ENCODE results near the gene PRKN. TPM values are rescaled to one million over a fixed set of nuclear protein-coding genes. Genes with fewer than 3 reads are reported as not detected.
"Not testable (repeated sequence)": the region's sequence is repeated elsewhere in the genome, so short reads cannot be mapped to it uniquely, and the experiment has no call there.

Gene PRKN
- total RNA-seq, 2 donors from 2014 or later = 7.6 to 7.9 TPM

DNA sequence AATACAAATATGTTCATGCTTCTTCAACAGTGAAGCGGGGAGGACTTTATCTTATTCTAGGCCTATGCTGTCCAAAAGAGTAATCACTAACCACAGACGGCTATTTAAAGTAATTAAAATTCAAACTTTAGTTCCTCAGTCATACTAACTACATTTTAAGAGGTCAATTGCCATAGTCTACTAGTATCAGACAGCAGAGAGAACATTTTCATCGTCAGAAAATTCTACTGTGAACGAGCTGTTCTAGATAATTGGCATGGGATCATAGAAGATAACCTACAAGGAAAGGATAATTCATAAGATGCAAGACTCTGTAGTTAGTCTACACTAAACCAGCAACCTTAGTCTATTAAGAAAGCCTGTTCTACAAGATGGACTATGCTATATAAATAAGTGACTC, 44.4 kb downstream of the PRKN start:
- intact Hi-C loops (cut with DNase I) = no loop called here
- no peak for DNase-seq (ENCODE audit: low spot score)

DNA sequence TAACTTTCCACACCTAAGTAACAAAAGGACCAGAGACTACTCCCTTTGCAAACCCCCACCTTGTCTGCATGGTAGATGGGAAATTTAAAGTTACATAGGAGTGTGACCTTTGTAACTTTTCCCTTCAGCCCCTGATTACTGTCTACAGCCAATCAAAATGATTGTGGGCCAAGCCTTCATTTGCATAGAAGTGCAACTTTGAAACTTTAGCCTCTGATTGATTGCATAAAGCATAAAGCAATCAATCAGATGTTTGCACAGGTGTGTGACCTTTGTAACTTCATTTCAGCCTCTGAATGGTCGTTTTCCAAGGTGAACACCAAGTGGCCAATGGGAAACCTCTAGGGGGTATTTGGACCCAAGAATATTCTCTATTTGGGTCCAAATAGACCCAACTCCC, 46.1 kb downstream of the PRKN start:
- intact Hi-C loops (cut with DNase I) = no loop called here
- DNase-seq (ENCODE audit: low spot score) = no peak

DNA sequence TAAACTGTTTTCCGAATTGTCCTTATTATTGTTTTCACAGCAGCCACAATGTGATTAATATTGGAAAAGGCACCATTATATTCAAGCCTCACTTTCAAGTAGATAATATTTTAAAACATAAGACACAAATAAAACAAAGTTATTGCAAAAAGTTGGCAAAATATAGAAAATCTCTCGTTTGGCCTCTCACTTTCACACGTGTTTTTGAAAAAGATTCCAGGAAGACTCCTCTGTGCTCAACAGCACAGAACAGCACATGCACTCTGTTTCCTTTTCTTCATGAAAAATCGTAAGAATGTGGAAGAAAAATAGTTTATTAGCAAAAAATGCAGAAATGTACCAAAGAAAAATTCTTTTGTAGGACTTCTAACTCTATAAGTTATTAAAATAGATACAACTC, 46.7 kb downstream of the PRKN start:
- no peak for DNase-seq (ENCODE audit: low spot score)
- intact Hi-C loops (cut with DNase I) = no loop called here

DNA sequence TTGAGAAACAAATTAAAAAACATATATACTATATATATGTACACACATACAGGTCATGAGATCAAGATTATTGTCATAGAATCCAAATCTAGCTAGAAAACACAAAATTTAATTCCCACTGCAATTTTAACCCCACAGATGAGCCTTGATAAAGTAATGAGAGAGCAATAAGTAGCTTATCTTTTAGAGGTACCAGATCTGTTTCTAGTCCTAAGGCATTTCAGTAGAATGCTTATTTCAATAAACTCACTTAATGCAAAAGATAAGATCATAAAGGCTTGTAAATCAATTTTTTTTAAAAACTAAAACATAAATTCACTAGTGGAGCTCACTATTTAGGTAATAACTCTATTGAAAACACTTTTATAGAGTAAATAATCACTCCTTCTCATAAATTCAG, 47.2 kb downstream of the PRKN start:
- no peak for DNase-seq (ENCODE audit: low spot score)
- intact Hi-C loops (cut with DNase I) = no loop called here

DNA sequence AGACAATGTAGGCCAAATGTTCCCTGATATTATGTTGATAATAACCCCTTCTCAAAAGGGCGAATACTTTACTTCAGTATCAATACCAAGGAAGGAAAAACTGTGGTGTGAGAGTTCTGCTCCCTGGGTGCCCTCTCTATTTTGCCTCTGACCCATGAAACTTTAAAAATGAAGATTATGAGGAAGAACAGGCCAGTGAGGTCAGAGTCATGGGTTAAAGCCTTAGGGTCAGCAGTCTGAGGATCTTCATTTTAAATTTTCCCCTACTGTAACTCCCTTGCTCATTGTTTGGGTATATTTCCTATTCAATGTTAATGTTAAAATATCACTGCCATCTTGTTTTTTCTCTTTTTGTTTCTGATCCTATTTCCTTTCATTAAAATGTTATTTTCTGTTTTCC, 47.9 kb downstream of the PRKN start:
- intact Hi-C loops (cut with DNase I) = no loop called here
- no peak for DNase-seq (ENCODE audit: low spot score)

DNA sequence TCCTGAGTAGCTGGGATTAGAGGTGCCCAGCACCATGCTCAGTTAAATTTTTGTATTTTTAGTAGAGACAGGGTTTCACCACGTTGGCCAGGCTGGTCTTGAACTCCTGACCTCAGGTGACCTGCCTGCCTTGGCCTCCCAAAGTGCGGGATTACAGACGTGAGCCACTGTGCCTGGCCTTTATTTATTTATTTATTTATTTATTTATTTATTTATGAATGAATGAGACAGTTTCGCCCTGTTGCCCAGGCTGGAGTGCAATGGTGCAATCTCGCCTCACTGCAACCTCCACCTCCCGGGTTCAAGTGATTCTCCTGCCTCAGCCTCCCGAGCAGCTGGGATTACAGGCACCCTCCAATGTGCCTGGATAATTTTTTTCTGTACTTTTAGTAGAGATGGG, 48.7 kb downstream of the PRKN start:
- DNase-seq (ENCODE audit: low spot score); intact Hi-C loops (cut with DNase I): not testable (repeated sequence)

DNA sequence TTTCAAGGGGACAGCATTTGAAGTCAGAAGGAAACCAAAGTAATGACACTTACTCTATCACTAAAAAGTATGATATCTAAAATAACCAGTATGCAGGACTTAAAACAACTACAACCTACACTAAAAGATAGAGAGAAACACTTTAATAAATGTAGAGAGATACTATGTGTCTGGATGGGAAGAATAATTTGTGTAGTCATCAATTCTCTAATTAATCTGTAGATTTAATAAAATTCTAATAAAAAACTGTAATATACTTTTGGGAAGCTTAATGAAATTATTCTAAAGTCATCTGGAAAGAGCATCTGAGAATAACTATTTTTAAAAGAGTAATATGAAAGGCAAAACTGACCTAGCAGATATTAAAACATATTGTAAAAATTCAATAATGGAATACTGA, 52.1 kb downstream of the PRKN start:
- DNase-seq (ENCODE audit: low spot score) = no peak
- intact Hi-C loops (cut with DNase I) = no loop called here

DNA sequence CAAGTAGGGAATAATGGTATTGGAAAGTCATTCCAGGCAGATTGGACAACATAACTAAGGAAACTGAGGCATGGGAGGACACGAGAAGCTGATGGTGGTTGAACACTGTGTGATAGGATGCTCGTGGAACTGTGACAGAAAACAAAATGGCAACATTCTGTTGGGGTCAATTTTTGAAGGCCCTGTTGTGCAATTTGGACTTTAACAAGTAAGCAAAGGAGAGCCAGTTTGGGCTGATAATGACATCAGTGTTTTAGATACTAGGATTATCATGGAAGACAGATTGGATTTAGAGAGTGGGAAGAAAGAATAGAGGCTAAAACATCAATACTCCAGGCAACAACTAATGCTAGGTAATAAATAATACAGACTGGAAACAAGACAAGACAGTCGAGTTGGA, 53.1 kb downstream of the PRKN start:
- DNase-seq (ENCODE audit: low spot score) = no peak
- intact Hi-C loops (cut with DNase I) = no loop called here

DNA sequence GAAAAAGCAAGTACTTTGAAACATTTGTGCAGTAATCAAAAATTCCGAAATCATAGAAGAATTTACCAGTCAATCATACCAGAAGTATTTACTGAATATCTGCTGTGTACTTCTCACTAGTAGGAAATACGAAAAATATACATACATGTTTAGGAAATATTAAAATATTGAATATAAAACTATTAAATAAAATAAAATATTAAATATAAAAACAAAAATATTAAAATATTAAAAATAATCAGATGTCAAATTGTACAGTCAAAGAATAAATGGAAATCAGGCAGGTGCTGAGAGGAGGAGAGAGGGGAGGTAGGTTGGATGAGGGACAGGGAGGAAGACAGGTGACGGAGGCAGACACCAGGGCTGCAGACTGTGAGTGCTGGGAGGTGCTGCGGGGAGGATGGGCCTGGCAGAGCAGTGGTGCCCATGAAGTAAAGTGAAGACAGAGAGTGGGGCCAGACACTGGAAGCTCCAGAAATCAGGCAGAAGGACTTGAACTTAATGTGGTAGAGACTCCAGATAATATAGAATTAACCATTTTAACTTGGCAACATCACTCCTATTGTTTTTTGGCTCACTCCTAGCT, 55.9 kb downstream of the PRKN start:
- no peak for DNase-seq (ENCODE audit: low spot score)
- intact Hi-C loops (cut with DNase I) = no loop called here

DNA sequence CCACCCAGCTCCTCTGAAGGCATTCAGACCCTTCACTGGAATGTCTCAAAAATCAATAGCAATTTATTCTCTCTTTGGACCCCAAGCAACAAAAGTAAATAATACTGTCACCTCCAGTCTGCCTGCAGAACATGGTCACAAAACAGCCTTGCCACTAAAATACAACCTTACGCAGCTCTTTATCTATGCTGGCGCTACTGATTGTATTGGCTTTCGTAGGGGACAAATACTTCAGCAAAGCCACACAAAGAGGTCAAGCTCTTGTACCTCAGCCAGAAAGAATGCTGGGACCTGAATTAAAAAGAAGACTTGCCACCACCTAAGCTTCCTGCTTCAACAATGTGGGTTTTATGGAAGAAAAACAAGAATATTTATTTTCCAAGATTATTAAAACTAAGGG, 57.2 kb downstream of the PRKN start:
- no peak for DNase-seq (ENCODE audit: low spot score)
- intact Hi-C loops (cut with DNase I) = no loop called here

DNA sequence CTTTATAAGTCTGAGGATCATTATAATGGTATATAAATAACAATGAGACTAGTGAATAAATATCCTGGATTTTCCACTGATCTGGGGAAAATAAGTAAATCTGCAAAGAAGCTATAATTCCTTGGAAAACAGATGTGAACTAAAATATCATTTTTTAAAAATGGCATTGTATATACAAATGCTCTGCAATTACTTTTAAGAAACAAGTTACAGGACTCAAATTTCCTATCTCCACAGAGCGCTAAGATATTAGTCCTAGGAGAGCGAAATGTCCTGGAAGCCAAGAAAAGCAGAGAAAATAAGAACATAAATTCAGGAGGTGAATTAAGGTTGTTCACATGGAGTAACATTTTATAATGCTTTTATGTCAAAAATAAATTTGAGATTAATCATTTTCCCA, 61.3 kb downstream of the PRKN start:
- DNase-seq (ENCODE audit: low spot score) = no peak
- intact Hi-C loops (cut with DNase I) = no loop called here

DNA sequence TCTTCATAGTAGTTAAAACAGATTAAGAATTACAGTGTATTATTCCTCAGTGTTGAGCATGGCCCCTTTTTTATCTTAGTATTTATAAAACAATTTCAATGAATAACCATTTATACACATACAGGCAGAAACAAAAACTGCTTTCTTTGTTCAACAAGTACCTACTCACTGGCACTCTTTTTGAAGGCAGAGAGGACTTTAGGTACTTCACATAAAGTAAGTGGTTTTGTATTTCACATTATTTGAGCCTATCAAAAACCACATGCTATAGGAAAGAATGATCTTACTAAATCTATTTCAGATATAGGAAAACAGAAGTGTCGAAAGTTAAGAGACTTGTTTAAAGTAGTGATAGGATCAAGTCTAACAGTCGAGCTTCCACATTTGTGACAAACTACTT, 73.8 kb downstream of the PRKN start:
- intact Hi-C loops (cut with DNase I) = no loop called here
- DNase-seq (ENCODE audit: low spot score) = no peak

DNA sequence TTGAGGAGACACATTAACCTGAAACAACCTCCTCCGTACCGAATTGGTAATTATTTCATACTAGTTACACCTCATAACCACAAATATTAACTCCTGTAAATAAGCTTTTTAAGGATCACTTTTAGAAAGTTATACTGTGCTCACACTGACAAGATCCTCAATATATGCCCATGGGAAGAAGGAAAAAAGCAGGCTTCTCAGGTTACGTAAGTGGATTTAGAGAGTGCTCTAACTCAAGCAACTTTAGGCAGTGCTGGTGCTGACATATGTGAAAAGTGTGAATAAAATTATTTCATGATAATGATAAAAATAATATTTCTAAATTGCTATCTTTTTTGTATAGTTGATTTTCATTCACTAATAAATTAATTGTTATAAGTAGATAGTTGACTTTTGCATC, 76.1 kb downstream of the PRKN start:
- no peak for DNase-seq (ENCODE audit: low spot score)
- intact Hi-C loops (cut with DNase I) = no loop called here

DNA sequence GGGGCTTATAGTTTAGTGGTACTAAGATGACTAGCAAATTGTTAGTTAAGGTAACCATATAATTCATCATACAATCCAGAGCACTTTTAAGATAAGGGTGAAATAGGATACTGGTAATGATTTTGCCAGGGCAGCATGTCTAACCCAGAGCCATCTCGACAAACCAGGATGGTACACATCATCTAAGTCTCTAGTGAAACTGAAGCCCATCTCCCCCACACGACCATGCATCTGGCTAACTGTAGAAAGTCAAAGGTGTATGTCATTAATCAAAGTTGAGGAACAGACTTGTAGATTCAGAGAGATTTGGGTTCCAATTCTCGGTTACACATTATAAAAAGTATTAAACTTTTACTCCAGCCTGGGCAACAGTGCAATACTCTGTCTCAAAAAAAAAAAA, 78.3 kb downstream of the PRKN start:
- intact Hi-C loops (cut with DNase I) = no loop called here

DNA sequence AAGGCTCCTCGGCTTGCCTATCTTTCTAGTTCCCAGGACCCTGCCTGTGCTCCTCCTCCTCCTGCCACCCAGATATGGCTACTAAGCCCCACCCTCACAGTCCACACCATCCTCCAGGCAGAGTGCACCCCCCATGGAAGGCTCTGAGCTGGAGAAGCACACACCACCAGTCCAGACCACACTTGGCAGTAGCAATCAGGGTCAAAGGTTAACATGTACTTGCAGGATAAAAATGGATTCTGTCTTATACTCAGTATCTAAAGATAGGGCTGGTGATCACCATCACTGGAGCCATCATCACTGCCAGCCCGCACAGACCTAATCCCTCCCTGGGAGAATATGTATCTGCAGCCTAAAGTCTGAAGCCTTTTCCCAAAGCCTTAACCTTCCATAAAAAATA, 83.4 kb downstream of the PRKN start:
- DNase-seq (ENCODE audit: low spot score) = no peak
- intact Hi-C loops (cut with DNase I) = no loop called here

More for the DNA sequence above, 78.3 kb downstream of the PRKN start:
- DNase-seq (ENCODE audit: low spot score) = no peak

DNA sequence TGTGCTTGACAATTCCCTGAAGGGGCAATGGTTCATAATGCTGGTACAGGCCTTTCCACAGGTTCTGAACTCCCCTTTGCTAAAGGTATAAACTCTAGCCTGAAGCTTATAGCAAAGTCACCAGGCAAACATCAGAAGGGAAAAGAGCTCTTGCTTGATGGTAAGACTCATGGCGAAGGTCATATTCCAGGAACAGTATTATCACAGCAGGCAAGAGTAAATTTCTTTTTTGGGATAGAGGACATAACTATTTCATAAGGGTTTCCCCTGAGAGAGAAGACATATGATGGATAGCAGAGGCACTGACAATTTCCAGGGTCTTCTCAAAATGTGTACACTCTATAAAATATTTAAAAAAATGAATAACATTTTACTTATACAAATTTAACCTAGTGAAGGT, 86.8 kb downstream of the PRKN start:
- no peak for DNase-seq (ENCODE audit: low spot score)

DNA sequence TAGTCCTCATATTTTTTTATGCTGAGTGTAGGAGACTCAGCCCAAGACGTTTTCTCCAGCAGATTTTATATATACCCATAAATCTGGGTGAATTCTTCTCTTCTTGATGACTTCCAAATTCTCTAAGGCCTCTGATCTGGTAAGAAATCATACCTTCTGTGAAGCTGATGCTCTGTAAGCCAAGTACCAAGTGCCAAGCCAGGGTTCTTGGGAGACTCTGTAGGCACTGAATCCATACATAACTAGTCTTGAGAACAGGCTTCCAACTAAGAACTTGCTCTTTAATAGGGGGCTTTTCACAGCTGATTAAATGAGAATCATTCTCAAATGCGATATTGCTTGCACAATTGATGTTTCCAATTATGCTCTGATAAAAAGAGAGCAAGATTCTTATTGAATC, 87.6 kb downstream of the PRKN start:
- DNase-seq (ENCODE audit: low spot score) = no peak

More for the DNA sequence above, 86.8 kb downstream of the PRKN start:
- intact Hi-C loops (cut with DNase I) = no loop called here

DNA sequence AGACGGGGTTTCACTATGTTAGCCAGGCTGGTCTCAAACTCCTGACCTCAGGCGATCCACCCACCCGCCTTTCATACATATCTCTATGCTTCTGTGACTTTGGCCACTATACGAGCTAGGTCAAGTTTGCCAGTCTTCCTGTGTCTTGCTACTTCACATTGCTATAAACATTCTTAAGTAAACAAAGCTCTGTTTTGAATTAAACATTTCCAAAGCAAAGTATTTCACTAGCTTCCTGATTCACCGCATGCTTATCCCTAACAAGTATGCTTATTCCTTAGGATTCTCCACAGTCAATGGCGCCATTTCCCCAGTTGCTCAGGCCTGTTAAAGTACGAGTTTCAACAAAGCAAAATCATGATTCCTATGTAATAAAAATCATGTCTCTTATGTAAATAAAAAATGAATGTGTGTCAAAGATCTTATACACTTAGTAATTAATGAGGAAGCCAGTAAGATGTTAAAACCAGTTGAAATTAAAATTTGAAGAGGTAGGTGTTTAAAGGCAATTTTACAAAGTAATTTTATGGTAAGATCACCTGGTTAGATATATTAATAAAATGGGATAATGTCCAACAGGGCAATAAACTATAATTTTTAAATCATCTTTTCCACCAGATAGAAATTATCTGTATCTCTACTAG, 88.5 kb downstream of the PRKN start:
- intact Hi-C loops (cut with DNase I) = no loop called here
- DNase-seq (ENCODE audit: low spot score) = no peak

More for the DNA sequence above, 87.6 kb downstream of the PRKN start:
- intact Hi-C loops (cut with DNase I) = no loop called here

DNA sequence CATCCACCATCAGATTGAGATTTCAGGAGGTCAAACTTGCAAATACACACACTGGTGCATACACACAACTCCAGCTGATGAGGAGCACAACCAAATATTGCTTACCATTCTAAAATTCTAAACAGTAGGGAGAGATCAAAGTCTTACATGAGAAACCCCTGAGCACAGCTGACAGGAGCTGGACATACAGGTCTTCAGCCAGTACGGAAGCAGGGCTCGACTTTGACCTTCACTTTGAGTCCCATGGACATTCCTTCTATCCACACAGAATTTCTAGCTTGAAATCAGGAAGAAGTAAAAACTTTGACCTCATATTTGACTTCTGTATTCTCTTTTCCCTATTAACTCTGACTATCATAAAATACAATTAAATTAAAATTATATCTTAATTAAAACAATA, 90.2 kb downstream of the PRKN start:
- intact Hi-C loops (cut with DNase I) = no loop called here
- DNase-seq (ENCODE audit: low spot score) = no peak

DNA sequence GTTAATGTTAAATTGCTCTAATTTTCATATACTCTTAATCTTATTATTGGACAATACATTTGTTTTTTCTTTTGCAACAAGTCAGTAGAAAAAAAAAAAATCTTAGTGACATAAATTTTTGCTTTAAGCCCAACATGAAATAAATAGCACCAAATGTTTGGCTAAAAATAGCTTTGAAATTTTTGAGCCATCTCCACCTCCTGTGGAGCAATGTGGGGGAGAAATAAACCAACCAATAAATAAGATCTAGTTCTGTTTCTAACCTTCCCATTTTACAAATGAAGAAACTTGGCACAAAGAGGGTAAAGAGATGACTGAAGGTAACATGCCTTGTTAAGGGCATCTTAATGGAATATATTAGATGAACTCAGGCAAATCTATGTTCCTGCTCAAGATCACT, 91.4 kb downstream of the PRKN start:
- intact Hi-C loops (cut with DNase I) = no loop called here
- no peak for DNase-seq (ENCODE audit: low spot score)

DNA sequence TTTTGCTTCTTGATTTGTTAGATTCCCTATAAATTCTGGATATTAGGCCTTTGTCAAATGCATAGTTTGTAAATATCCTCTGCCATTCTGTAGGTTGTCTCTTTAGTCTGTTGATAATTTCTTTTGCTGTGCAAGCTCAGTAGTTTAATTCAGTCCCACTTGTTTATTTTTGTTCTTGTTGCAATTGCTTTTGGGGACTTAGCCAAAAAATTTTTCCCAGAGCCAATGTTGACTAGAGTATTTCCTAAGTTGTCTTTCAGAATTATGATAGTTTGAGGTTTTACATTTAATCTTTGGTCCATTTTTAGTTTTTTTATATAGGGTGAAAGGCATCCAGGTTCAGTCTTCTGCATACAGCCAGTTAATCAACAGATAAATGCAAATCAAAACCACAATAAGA, 96.0 kb downstream of the PRKN start:
- no peak for DNase-seq (ENCODE audit: low spot score)
- intact Hi-C loops (cut with DNase I) = no loop called here

DNA sequence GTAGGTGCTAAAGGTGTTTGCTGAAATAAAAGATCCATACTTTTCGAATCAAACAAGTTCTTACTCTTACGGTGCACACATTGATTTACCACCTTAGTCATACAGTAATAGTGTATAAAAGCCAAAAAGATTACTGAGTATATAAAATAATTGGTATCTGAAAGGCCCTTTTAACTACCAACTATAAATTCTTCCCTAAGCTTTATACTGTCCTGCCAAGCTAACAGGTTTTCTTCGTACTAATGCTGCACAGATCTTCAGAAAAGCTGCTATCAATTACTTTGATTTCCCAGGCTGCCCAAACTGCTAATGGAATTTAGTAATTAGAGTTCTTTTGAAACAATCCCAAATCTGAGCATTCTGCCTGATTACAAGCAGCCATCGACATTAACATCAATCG, 97.5 kb downstream of the PRKN start:
- intact Hi-C loops (cut with DNase I) = no loop called here
- DNase-seq (ENCODE audit: low spot score) = no peak
